Measurements from ENCODE around the gene KIAA1614.

DNA sequence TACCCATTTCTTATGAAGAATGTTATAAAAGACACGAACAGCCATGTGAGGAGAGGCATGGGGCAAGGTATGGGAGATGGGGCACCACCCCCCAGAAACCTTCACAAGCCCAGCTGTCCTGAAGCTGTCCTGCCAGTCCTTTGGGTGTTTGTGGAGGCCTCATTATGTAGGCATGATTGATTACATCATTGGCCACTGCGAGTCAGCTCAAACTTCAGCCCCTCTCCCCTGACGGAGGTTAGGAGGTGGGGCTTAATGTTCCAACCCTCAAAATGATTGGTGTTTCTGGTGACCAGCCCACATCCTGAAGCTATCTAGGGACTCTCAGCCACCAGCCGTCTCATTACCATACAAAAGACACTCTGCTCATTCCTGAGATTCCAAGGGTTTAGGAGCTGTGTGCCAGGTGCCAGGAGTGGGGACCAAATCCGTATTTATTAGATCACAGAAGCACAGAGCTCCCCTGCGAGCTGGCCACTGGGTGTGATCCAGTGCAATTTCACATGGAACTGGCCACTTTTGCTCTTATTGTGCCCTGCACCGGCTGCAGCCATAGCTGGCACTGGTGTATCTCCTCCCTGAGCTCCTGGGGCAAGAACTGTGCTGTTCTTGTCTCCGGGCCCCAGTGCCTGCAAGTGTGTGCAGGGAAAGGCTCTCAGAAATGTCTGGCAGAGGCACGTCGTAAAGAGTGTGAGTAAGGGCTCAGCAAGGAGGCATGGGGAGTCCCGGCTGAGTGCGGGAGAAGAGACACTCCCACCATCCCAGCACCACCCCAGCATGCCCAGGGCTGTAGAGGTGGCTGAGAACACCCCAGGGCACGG is 10.5 kb downstream of the KIAA1614 start:
- TF ChIP-seq, protein P1, sequence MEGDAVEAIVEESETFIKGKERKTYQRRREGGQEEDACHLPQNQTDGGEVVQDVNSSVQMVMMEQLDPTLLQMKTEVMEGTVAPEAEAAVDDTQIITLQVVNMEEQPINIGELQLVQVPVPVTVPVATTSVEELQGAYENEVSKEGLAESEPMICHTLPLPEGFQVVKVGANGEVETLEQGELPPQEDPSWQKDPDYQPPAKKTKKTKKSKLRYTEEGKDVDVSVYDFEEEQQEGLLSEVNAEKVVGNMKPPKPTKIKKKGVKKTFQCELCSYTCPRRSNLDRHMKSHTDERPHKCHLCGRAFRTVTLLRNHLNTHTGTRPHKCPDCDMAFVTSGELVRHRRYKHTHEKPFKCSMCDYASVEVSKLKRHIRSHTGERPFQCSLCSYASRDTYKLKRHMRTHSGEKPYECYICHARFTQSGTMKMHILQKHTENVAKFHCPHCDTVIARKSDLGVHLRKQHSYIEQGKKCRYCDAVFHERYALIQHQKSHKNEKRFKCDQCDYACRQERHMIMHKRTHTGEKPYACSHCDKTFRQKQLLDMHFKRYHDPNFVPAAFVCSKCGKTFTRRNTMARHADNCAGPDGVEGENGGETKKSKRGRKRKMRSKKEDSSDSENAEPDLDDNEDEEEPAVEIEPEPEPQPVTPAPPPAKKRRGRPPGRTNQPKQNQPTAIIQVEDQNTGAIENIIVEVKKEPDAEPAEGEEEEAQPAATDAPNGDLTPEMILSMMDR (IDR thresholded peaks at IDR 0.05; ENCODE audit: low read length), result no peak
- no peak for TF ChIP-seq EZH2 (optimal IDR thresholded peaks at IDR 0.05; ENCODE audit: low read depth, low read length)

All from MM.1S (cell line).